Fibroblast of pulmonary artery (primary cell): ENCODE data around the gene POC1B.

ENCODE experiments used
- DNase-seq: peaks from one replicate; pipeline ENCODE4 v3.0.0-alpha.2; 2010; ENCODE audit warnings: low read depth
- H3K4me3 ChIP-seq: replicated peaks from 2 replicates; pipeline ENCODE4 v1.5.1; 2011; ENCODE audit warnings: low read depth, mild to moderate bottlenecking, control low read depth, low read length, moderate library complexity
- TF ChIP-seq, protein P1 (sequence below): IDR thresholded peaks from 2 replicates; pipeline ENCODE4 v1.5.1; 2011; ENCODE audit warnings: mild to moderate bottlenecking, control low read depth, low read length, inconsistent platforms; ENCODE audit errors: missing control alignments

Gene POC1B

DNA sequence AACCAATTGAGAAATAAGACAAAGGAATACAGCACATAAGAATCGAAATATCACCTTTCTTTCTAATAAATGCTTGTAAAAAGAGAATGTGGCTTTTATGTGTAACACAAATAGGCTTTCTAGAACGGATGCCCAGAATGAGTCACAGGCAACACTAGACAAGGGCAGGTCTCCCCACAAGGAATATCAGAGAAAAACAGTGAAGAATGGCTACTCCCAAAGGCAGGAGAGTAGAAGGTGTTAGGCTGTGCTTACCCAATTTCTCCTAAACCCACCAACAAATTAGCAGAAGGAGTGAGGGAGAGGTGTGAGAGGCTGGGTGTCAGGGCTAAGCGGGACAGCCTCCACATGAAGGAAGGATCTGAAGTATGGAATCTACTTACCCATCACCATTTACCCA, 56.5 kb downstream of the POC1B start:
- peak; percentile 66 for DNase-seq
- TF ChIP-seq, protein P1, sequence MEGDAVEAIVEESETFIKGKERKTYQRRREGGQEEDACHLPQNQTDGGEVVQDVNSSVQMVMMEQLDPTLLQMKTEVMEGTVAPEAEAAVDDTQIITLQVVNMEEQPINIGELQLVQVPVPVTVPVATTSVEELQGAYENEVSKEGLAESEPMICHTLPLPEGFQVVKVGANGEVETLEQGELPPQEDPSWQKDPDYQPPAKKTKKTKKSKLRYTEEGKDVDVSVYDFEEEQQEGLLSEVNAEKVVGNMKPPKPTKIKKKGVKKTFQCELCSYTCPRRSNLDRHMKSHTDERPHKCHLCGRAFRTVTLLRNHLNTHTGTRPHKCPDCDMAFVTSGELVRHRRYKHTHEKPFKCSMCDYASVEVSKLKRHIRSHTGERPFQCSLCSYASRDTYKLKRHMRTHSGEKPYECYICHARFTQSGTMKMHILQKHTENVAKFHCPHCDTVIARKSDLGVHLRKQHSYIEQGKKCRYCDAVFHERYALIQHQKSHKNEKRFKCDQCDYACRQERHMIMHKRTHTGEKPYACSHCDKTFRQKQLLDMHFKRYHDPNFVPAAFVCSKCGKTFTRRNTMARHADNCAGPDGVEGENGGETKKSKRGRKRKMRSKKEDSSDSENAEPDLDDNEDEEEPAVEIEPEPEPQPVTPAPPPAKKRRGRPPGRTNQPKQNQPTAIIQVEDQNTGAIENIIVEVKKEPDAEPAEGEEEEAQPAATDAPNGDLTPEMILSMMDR: no peak
- H3K4me3 ChIP-seq: no peak overlapping the region

DNA sequence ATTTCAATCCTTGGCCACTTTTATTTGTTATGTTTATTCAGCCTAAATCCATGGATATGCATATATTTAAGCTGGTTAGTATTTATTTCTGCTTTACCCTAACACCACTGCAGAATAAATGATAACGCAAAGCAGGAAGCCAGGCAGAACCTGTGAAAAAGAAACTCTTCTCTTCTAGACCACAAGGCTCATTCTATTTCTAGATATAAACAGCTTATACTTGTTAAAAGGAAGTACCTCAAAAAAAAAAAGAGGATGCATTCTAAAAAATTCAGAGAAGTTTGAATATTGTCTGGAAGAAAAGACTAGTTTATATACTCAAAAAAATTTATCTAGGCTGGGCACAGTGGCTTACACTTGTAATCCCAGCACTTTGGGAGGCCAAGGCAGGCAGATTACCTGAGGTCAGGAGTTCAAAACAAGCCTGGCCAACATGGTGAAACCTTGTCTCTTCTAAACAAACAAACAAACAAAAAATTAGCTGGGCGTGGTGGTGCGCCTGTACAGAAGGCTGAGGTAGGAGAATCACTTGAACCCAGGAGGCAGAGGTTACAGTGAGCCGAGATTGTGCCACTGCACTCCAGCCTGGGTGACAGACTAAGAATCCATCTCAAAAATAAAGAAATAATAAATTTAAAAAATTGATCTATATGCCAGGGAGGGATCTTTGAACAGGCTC, 57.1 kb downstream of the POC1B start:
- no peak overlapping the region for H3K4me3 ChIP-seq
- no peak for DNase-seq
- TF ChIP-seq, protein P1: no peak

DNA sequence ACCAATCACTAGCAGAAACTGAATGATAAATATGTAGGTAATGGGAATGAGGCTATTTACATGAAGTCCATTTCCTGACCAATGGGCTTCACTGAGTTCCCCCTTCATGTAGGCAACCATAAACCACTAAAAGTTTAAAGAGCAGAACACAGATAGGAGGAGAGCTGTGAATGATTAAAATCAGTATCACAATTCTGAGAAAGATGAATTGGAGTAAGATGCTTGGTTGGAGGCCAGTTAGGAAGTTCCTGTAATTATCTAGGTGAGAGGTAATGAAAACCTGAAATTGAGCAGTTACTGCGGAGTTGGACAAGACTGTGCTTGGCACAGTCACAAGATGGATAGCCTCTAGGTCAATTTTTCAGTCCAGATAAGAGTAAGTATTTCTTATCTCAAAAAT, 57.8 kb downstream of the POC1B start:
- no peak overlapping the region for H3K4me3 ChIP-seq
- no peak for DNase-seq
- TF ChIP-seq, protein P1: no peak

DNA sequence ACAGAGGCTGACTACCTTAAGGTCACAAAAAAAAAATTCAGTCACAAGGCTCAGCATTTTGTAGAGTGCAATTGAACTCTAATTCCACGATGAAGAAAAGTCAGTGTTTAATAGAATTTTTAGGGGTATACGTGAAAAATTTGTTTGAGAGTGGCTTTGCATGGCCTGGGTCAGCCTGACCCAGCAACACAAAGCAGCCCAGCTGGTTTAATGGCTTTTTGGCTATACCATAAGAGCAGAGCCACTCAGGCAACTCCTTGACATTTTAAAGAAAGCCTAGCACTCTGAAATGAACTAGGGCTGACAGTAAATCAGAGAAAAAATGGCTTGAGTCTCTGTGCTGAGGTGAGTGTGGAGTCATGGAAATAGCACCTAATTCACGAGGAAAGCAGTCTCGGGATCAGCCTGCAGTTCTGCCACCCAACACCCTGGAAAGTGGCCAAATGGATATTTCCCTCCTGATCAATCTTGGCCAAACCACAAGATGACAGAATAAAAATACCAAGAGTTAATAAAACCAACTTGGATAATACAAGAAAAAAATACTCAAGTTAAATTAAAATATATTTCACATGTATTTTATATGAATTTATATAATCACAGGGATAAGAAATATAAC, 60.8 kb downstream of the POC1B start:
- no peak overlapping the region for H3K4me3 ChIP-seq
- peak; percentile 16 for DNase-seq
- TF ChIP-seq, protein P1: no peak

DNA sequence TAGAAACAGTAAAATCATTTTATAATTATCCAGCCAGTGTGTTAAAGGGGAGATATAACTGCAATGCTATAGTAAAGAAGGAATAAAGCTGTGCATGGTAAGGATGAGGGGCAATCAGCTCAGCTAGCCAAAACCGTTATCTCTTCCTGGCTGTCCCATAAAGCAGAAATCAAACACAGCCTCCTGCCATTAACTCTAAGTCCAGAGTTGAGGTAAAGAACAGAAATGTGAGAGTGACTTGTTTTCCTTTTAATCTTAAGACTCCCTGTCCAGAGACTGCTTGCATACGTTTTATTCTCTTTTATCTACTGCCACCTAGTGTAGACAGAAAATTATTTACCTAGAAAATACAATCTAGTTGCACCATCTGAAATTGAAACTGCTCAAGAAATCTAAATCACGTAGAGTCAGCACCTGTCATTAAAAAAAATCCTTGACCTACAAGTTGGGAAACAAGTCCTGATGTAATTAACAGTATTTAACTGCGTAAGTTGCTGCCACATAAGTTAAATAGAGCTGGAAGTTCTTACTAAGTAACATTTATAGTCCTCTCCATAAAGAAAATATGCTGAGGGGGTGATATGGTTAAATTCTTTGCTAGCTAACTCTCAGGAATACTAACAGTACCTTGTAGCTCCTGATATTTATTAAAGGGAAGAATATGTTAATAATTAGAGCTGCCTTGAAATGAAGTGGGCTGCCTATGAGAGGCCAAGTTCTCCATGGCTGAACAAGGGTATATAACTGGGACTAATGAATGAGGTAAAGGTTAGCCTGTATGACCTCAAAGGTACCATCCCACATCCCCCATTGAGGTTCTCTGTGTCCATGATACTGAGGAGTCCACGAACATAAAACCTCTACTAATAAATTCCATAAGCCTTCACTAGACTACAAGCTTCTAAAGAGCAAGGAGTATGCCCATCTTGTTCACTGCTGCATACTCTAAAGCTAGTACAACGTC, 63.9 kb downstream of the POC1B start:
- TF ChIP-seq, protein P1: peak; percentile 46
- DNase-seq: peak; percentile 88
- H3K4me3 ChIP-seq: no peak overlapping the region

DNA sequence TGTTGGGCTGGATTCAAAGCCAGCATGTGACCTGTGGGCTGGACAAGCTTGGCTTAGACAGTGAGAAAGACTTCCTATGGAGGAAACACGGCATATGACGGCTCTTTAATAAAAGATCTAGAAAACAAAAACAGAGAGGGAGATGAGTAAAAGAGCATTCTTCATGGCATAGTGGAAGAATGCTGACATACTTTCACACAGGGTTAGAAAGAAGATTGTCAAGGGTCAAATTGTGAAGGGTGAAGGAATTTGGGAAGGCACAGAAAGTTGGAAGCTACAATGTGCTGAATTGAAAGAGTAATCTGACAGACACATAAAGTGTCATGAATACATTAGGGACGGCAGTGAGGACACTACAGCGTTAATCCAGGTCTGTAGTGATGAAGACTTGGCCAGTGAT, 64.7 kb downstream of the POC1B start:
- H3K4me3 ChIP-seq: no peak overlapping the region
- peak; percentile 45 for DNase-seq
- TF ChIP-seq, protein P1: no peak
